NT2/D1 (cell line): ENCODE results near the gene ZNF322.
A peak's percentile ranks its signal among the peaks of the same experiment; 100 is the strongest.

Experiments used
- SUZ12 ChIP-seq: IDR thresholded peaks from 2 replicates; pipeline ENCODE4 v1.6.1; 2011; ENCODE audit not compliant: insufficient read length, insufficient read depth; ENCODE audit errors: extremely low read depth
- YY1 ChIP-seq: IDR thresholded peaks from 2 replicates; pipeline ENCODE4 v1.6.1; 2011; ENCODE audit not compliant: insufficient read length, insufficient read depth
- ZNF274 ChIP-seq: IDR thresholded peaks from 2 replicates; pipeline ENCODE4 v1.6.1; 2011; ENCODE audit warnings: mild to moderate bottlenecking, low read depth, low read length

DNA sequence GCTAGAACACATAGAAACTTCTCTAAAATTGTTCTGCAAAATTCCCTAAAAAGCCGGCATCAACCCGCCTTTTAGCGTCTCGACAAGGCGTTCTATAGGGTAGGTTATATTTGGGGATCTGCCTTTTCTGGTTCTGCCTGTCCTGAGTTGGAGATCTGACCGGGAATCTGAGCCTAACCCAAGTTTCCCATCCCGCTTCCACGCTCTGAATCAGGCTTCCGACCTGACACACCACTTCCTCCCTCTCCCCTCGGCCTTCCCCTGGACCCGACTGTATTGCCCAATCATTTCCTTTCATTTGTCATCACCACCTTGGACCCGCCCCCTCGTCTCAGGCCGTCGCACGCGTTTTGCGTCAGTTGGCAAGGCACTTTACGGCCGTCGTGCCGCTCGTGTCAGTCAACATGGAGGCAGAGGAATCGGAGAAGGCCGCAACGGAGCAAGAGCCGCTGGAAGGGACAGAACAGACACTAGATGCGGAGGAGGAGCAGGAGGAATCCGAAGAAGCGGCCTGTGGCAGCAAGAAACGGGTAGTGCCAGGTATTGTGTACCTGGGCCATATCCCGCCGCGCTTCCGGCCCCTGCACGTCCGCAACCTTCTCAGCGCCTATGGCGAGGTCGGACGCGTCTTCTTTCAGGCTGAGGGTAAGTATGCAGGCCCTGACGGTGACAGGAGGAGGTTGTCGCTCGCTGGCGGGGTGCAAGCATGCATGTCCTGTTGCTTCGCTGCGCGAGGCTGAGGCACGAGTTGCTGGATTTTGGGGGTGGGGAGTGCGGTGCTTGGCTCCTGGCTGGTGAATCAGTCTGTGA is 62.8 kb downstream of the ZNF322 start, which contains the start of gene ABT1:
- TF ChIP-seq ZNF274 = no peak
- no peak for TF ChIP-seq SUZ12
- TF ChIP-seq YY1 = peak; percentile 57
